GM13976 (cell line): ENCODE data around the gene SHANK2.

Experiments used
- DNase-seq: peaks from one replicate; pipeline ENCODE4 v3.0.0; 2012; ENCODE audit warnings: low spot score
- in situ Hi-C: fragments of 300-500 bp; cut with MboI; formaldehyde crosslinking; loops from one replicate; pipeline ENCODE4 v1.12.0; 2022; ENCODE audit warnings: low sequenced_read_pairs, mixed read lengths, inconsistent platforms; ENCODE audit not compliant: unreplicated experiment
- TF ChIP-seq, protein P1 (sequence below): IDR thresholded peaks from 2 replicates; pipeline ENCODE4 v1.5.1; 2012; ENCODE audit warnings: borderline replicate concordance, mild to moderate bottlenecking; ENCODE audit not compliant: insufficient read depth; ENCODE audit errors: extremely low read depth, missing control alignments, control extremely low read depth

SHANK2 gene

DNA sequence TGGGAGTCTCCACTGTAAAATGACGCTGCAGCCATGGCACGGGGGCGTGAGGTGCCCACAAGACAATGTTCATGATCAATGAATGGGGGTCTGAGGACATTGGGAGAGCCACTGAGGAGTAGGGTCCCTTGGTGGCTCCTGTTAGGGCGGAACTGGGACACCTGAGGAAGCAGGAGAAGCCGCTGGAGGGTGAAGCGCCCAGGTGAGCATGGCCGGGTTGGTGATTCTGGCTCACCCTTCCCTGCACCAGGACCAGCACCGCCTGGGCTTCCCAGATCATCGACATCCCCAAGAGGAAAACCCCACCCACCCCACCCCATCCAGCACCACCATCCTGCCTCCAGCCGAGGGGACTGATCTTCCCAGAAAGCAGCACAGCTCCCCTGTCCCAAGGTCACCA is 30.6 kb downstream of the SHANK2 start:
- TF ChIP-seq, protein P1, sequence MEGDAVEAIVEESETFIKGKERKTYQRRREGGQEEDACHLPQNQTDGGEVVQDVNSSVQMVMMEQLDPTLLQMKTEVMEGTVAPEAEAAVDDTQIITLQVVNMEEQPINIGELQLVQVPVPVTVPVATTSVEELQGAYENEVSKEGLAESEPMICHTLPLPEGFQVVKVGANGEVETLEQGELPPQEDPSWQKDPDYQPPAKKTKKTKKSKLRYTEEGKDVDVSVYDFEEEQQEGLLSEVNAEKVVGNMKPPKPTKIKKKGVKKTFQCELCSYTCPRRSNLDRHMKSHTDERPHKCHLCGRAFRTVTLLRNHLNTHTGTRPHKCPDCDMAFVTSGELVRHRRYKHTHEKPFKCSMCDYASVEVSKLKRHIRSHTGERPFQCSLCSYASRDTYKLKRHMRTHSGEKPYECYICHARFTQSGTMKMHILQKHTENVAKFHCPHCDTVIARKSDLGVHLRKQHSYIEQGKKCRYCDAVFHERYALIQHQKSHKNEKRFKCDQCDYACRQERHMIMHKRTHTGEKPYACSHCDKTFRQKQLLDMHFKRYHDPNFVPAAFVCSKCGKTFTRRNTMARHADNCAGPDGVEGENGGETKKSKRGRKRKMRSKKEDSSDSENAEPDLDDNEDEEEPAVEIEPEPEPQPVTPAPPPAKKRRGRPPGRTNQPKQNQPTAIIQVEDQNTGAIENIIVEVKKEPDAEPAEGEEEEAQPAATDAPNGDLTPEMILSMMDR = no peak
- no peak for DNase-seq
- in situ Hi-C loops = no loop called here

DNA sequence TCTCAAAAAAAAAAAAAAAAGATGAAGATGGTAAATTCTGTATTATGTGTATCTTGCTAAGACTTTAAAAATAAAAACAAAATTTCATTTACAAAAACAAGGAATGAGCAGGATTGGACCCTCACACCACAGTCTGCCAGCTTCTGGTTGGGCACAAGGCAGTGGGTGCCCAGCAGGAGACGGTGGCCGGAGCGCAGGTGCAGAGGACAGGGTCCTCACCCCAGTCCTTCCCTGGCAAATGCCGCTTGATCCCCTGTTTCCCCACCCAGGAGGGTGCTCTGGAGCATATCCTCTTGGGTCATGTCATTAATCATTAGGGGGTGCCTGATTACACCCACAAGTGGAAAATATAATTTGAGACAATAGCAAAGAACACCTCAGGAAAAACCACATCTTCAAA is 31.2 kb downstream of the SHANK2 start:
- DNase-seq = no peak
- in situ Hi-C loops = no loop called here
- TF ChIP-seq, protein P1 = no peak

DNA sequence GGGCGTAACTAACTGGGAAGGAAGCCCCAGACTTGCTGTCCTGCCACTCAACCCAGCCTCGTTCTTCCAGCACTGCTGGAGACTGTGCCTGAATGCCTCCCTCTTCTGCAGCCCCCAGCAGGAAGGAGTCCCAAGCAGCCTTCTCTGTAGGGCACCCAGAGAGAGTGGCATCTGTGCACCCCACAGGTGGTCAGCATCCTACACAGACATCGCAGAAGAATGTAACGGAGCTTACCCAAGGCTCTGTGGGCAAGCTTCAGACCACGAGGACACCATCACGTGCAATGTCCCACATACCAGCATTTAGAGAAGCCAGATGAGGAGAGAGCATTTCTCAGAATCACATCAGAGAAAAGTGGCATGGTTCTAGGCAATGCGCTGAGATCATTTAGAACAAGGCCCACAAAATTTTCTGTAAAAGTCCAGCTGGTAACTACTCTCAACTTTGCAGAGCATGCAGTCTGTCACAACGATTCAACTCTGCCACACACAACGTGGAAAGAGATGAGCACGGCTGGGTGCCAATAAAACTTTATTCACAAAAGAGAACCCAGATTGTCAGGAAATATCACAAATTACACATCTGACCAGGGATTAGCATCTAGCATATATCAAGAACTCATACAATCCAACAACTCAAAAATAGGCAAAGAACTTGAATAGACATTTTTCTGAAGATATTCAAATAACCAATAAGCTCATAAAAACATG is 33.4 kb downstream of the SHANK2 start:
- no peak for DNase-seq
- in situ Hi-C loops = no loop called here
- TF ChIP-seq, protein P1 = no peak

- in situ Hi-C loops = no loop called here
- TF ChIP-seq, protein P1 = no peak
Measured at GRCh38 chr11:71215425-71215965, 36.9 kb downstream of the SHANK2 start.

DNA sequence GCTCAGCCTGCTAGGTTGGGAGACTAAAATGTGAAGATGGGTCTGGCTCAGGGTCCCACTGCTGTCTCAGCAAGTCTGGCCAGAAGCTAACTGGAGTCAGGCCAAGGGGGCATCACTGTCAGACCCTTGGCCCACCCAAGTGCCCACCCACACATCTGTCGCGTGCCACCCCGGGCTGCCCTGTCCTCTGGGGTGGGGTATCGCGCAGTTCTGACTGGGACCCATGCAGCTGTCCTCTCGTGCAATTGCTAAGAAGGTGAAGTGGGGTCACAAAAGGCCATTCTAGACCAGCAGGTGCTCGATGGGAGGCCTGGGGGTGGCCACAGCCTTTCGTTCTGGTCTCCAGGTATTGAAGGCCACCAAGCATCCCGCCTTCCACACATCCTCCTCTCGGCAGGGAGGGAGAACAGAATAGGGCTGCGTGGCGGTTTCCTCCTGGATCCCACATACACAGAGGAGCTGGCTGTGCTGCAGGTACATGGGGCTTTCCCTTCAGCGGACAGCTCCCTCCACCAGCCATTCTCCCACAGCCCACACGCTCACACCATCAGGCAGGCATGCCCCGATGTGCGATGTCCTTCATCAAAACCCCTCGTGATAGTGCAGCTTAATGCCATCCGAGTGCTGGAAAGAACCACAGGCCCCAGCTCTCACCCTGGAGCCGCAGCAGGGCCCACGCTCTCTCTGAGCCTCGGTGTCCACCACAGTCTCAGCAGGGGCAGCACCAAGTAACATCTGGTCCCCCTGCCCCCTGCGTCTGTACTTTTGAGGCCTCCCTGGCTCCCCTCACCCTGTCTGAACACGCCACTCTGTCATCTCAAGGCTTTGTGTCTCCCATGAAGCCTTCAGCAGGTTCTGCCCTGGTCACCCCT is 37.6 kb downstream of the SHANK2 start:
- in situ Hi-C loops = no loop called here
- TF ChIP-seq, protein P1 = no peak
- no peak for DNase-seq

More at GRCh38 chr11:71215425-71215965, 36.9 kb downstream of the SHANK2 start:
- no peak for DNase-seq

DNA sequence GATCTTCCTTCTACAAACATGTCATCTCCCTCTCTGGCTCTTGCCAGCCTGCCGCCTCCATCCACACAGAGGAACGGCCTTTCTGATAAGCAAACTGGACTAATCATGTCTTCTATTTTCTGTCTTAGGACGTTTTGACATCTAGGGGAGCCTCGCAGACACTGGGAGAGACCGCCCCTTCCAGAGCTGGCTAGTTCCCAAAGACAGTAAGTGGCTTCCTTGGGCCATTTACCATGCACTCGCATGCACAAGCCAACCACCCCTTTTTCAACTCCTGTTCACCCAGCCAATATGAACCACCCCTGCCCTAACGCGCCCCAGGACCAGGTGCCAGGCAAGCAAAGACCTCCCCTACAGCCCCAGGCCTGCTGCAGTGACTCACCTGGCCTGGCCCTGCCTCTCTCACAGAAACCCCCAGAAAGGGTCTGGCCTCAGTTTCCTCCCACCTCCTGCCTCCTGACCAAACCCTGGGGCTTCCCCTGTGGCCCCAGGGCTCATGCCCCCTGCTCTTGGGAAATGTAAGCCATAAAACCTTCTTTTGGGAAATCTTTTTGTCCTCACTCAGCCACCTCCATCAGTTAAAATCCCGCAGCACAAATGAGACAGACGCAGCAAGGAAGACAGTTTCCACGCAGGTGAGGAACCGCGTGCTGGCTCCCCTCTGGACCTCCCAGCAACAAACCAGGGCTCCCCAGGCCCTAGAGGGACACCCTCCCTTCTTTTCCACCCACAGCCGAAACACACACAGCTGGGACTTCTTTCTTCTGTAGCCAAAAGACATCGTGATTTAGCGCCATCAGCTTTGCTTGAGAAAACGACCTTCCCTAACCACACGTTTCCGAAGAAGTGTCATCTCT is 38.5 kb downstream of the SHANK2 start:
- TF ChIP-seq, protein P1 = no peak
- DNase-seq = no peak
- in situ Hi-C loops = no loop called here
